ENCODE results near the gene CHPT1.
A peak's percentile ranks its signal among the peaks of the same experiment; 100 is the strongest.

CHPT1 gene

DNA sequence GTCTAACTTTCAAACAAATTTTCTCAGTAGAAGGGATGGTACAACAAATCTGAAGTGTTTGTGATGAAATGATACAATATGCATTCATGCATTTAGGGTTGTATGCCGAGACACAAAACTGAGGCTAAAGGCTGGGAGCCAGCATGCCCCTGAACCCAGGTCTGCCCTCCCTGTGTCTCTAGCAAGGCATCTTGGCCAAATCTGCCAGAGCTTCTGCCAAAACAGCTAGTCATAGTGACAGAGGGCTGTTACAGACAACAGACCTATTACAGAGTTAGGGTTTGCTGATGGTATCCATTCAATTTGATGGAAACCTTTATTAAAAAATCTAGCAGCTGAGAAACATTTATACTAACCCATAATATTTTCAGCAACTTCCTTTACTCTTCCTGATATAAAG, 11.3 kb upstream of the CHPT1 start:
- DNase-seq: no peak

DNA sequence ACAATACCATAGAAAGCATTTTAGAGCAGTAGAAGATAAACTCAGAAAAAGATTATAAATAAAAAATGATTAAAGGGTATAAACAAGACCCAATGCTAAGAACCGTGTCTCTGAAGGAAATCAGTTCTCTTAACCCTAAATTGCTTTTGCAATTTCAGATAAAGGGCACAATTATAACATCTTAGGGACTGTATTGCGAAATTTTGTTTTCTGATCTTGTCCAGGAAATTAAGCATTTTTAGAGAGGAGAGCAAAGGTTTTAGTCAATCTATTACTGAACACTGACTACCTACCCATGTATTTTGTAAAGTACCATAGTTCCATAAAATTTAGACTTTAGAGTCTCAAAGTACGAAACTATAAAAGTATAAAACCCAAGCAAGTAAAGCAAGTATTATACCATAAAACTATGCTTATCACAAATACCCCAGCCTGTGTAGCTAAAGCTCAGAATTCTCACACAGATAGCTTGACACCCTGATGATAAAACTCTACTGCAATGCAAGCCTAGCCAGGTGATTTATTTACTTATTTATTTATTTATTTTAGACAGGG, 6.8 kb upstream of the CHPT1 start:
- DNase-seq: no peak

DNA sequence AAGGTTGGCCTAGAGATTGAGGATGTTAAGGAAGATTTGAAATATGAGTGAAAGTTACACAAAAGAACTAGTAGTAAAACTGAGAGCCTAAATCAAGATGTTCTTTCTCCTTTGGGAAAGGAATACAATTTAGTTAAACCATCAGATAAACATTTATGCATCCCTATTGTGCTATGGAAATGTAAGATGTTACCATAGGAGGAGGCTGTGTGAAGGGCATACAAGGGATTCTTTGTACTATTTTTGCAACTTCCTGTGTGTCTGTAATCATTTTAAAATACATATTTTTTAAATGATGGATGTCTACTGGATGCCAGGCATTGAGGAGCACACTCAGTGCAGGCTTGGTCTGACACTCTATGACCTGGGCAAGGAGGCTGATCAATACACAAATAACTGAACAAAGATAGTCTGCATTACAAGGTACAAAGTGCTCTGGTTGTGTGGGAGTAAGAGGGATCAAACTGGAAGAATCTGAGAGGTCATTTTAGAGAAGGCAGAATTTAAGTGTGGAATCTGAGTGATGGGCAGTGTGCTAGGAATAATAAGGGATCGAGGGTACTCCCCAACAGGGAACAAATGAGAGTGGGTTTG, 5.8 kb upstream of the CHPT1 start:
- DNase-seq: no peak

DNA sequence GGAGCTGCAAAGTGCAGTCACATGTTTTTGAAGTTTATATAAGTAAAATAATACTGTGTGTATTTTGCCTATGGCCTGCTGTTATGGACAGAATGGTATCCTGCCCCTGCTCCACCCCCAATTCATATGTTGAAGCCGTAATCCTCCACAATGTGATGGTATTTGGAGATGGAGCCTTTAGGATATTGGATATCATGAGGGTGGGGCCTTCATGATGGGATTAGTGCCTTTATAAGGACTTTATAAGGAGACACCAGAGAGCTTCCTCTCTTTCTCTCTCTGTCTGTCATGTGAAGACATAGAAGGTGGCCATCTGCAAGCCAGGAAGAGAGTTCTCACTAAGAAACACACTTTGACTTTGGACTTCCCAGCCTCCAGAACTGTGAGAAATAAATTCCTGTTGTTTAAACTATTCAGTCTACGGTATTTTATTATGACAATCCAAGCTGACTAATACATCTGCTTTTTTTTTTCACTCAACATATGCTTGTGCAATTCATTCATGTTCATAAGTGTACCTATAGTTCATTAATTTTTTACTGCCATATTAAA, 3.1 kb upstream of the CHPT1 start:
- no peak for DNase-seq

DNA sequence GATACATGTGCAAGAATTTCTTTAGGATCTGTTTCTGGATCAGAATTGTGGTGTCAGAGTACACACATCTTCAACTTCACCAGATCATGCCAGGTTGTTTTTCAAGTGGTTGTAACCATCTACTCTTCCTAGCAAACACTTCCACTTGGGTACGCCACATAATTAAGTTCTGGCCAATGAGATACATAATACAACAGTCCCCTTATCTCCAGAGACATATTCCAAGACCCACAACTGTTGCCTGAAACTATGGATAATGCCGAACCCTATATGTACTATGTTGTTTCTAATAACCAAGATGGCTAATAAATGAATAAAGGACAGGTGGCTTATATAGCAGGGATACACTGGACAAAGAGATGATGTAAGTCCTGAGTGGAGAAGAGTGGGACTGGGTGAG, 2.5 kb upstream of the CHPT1 start:
- no peak for DNase-seq

DNA sequence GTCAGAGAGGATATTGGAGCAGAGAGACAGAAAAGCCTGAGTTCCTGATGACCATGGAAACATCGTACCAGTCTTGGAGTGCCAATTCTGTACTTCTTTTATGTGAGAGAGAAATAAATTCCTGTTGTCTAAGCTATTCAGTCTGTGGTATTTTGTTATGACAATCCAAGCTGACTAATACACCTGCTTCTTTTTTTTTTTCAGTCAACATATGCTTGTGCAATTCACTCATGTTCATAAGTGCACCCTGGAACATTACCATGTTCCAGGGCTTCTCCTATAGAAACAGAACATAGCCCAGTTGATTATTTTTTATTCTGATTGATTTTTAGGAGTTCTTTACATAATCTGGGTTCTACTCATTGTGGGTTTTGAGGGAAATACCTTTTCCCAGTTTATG, 1.7 kb upstream of the CHPT1 start:
- DNase-seq: peak; percentile 7

DNA sequence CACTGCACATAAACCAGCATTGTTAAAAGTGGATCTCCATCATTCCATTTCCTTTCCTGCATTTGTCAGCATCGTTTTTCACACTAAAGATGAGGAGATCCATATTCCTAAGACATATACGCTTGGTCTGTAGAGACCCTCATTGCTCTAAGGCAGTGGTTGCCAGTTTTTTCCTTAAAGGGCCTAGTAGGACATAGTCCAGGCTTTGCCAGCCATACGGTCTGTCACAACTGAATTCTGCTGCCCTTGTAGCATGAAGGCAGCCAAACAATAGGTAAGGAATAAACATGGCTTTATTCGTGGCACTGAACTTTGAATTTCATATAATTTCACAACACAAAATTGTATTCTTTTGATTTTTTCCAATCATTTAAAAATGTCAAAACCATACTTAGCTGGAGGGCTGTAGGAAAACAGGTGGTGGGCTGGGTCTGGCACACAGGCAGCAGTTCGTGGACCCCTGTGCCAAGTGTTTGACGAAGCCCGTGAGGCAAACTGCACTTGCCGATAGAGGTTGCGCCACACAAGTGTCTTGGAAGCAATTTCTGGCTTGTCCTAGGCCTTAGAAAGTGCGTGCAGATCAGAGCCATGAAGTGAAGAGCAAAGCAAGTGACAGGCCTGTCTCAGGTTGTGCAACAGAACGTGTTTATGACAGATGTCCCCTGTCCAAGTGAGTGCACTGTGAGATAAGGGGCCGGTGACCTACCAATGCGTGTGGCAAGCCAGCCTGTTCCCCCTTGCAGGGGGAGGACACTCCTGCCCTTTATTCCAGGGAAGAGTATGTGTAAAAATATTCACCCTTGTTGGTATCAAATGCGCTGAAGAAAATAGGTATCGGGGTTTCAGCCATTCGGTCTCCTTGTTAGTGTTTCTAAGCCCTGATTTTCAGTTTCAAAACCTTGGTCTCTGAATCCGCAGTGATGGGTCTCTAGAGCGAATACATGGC, 916 bp upstream of the CHPT1 start:
- peak; percentile 37 for DNase-seq

DNA sequence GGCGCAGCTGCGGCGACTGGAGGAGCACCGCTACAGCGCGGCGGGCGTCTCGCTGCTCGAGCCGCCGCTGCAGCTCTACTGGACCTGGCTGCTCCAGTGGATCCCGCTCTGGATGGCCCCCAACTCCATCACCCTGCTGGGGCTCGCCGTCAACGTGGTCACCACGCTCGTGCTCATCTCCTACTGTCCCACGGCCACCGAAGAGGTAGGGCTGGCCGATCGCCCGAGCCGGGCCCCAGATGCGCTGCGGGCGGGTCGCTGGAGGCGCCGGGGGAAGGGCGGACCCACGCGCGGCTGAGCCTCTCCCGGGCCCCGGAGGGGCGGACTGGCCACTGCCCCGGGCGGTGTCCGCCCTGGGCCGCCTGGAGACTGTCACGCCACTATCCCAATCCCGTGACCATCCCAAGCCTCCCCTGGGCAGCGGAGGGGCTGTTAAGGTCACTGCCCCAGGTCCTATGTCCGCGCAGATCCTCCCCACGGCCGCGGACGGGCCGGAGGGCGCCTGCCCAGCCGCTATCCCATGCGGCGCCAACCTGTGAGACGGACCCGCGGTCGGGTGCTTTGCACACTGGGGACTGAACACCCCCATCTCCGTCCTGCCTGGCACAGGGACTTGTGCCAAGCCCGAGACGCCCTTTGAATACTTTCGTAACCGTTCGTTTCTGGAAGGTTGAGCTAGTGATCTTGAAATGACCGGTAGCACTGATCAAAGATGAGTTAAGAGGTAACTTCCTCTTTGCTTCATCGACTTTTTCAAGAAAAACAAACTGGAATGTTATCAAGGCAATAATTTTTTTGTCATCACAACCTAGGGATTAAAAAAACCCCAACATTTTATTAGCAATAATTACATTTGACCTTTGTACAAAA, 725 bp downstream of the CHPT1 start:
- peak; percentile 18 for DNase-seq

DNA sequence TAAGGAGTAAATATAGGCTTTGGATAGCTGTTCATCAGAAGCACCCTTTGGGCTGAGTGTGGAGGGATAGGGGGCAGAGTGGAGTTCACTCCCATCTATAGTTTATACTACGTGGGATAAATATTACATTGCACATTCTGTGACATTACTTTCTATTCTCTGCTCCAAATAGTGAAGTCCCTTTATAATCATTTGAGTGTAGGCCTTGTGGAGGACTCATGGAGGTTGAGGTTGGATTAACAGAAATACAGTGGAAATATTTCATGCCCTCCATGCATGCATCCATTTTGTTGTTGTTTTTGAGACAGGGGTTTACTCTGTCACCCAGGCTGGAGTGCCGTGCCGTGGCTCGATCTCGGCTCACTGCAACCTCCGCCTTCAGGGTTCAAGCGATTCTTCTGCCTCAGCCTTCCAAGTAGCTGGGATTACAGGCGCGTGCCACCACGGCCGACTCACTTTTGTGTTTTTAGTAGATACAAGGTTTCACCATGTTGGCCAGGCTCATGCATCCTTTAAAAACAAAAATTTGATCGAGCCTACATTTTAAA, 1.4 kb downstream of the CHPT1 start:
- DNase-seq: no peak

DNA sequence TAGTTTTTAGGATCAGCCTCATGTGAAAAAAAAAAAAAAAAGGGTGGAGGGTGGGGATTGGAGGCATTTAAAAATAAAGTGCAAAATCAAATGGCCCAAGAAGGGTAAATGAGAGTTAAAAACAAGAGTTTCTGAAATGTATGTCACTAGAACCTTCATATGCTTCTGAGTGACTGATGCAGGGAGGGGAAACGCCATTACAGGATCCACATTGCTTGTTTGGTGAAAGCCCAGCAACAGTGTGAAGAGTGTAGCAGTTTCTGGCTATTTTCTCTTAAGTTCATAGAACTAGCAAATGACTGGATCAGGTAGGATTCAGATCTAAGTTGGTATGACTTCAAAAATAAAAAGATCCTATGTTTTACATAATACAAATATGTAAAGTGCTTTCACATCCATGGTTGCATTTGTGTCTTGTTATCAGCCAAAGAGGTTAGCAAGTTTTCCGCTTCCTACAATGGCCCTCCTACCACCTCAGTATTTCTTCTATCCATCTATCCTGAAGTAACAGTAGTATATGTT, 2.9 kb downstream of the CHPT1 start:
- no peak for DNase-seq

DNA sequence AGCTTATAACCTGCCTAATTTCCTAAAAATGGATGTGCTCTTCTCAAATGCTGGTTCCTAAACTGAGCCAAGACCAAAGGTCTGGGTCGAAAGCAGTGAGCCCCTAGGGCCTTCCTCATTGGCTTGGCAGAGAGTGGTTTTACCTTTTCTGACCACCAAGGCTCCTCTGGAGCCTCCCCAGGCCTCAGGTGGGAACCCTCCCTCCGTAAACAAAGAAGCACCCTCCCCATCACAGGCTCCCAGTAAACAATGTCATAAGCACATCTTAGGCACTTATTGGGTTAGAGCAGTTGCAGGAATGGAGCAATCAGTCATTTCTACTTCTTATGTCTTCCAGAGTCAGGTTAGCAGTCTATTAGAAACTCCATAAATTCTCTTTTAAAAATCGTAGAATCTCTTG, 6.0 kb downstream of the CHPT1 start:
- DNase-seq: no peak

DNA sequence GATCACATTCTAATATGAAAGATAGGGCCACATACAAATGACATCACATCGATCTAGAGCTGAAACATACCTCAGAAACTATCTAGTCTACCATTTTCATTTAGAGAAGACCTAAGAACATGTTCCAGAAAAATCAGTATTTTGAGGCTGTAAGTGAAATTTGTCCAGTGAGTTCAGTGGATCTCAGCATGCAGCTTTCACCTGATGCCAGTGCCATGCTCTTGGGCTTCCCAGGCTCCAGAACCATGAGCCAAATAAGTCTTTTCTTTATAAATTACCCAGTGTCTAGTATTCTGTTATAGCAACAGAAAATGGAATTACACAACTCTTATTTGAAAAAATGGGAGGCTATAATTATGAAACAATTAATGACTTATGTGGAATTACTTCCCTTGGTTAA, 9.0 kb downstream of the CHPT1 start:
- DNase-seq: no peak

DNA sequence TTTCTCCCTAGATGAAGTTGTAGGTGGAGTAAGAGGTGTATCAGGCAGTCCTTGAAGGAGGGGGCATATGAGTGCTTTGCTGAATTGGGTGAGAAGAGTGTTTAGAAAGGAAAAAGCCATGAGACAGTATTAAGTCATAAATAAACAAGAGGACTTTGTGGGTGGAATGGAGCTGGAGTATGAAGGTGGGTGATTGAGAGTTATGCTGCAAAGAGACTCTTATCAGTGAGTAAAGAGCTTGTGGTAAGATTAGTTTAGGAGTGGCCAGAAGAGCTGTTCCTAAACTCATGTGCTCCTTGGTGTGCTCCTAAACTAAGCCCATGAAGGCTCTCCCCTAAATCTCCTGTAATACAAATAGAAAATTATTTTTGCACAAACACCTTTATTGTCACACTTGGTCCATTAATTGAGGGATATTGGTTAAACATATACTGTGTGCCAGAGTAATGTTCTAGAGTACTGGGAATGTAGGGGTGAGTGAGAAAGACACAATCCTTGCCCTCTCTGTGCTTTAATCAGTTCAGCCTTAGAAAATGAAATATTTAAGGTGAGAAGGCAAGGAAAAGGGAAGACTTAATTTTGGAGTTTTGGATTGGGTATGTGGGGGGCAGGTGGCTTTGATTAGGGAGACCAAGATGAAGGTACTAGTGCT, 9.8 kb downstream of the CHPT1 start:
- no peak for DNase-seq

DNA sequence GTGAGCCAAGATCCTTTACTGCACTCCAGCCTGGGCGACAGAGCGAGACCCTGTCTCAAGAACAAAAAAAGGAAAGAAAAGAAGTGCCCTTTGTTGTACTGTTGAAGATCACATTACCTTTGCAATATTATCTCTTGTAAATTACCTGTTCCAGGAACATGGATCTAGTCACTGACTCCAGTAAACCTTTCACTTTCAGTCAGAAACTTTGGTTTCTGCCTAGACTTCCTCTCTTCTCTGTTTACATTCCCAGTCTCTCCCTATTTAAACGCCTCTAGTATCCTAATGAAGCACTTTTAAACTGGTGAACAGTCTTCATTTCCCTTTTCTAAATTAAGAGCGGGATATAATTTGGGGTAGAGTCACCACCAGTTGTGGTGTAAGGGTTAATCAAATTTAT, 12.8 kb downstream of the CHPT1 start:
- no peak for DNase-seq

DNA sequence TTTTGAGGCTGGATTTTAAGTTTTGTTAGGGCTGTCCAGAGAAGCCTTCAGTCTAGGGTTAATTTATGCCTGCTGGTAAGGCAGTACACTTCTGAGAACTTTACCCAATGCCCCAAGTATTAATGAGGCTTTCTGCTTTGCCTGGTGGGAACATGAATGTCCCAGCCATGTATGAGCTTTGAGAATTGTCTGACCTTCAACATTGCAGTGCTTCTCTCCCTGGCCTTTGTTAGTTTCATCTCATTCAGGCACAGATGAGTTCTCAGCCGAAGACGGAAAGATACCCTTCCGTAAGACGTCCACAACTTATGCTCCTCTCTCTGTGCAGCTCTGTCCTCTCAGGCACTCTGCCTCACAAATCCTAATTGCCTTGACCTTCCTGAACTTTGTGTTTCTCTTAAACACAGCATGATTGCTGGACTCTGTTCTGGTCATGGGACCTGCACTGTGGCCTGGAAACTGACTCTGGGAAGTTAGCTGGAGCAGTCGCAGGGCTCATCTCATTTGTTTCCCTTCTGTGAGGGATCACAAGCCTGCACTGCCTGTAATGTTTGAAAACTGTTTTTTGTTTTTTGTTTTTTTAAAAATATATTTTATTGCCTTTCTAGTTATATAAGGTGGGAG, 15.7 kb downstream of the CHPT1 start:
- DNase-seq: no peak

DNA sequence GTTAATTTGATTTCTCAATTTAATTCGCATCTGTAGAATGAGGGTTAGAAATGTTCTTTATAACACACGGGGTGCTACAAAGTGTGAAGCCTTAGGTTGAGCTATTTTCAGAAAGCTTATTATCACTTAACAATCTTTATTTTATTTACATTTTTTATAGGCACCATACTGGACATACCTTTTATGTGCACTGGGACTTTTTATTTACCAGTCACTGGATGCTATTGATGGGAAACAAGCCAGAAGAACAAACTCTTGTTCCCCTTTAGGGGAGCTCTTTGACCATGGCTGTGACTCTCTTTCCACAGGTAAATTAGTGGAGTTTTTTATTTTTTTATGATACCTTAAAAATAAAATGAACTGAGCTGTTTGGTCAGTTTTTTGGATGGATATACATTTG, 16.5 kb downstream of the CHPT1 start:
- DNase-seq: no peak

DNA sequence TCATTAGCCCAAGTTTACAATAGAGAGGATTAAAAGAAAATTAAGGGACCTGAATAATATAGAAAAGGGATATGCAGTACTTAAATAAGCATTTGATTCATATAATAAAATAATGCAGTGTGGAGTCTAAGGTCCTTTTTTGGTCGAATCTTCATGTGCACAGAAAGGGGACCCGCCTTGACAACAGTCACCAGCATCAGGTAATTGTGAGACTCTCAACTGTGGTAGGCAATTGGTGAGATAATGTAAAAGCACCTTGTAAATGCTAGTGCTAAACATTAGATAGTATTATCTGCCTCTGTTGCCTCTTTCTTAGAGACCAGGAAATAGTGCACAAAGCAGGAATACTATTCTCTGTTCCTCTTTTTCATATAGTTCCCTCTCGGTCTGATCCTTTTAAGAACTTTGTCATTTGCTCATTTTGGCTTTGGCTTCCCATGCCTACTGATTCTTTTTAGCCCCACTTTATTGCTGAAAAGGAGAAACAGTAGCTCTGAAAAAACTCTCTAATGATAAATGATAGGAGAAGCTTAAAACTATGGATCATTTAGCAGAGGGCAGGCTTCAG, 17.5 kb downstream of the CHPT1 start:
- DNase-seq: no peak

DNA sequence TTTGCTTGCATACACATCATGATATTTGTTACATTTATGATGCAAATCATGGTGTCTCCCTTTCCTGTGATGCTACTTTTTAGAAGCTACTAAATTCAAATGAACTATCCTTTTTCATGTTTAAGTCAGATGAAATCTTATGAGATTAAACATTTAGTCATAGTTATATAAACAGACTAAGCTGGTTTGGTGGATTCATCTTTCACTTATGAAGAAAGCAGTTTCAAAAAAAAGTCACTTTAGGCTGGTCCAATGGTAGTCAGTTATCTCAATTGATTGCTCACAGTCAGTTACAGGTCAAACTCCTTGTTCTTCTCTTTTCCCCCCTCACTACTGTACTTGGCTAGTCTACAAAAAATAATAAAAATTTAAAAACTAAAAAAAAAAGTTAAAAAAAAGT, 22.1 kb downstream of the CHPT1 start:
- DNase-seq: no peak

DNA sequence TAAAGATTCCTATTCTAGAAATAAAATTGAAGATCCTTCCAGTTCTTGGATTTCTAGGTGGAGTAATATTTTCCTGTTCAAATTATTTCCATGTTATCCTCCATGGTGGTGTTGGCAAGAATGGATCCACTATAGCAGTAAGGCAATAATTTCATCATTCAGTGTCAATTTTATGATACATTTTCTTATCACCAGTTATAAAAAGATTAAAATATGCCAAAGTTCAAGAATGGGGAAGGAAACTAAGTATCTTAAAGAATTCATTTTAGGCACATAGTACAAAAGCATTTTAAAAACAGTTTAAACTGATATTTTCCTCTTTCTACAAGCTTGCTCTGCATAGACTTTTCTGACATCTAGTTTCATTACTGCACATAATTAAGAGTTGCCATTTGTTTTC, 22.7 kb downstream of the CHPT1 start:
- no peak for DNase-seq

DNA sequence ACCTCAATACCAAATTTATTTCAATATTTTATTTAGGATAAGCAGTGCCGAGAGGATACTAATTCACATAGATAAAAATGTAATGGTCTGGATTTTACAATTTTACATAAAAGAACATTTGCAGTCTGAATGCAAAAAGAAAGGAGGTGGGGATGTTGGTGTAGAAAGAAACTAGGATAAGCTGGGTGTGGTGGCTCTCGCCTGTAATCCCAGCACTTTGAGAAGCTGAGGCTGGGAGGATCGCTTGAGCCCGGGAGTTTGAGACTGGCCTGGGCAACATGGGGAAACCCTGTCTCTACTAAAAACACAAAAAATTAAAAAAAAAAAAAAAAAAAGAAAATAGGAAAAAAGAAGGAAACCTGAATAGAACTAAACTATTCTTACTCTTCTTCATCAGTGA, 25.0 kb downstream of the CHPT1 start:
- DNase-seq: no peak

DNA sequence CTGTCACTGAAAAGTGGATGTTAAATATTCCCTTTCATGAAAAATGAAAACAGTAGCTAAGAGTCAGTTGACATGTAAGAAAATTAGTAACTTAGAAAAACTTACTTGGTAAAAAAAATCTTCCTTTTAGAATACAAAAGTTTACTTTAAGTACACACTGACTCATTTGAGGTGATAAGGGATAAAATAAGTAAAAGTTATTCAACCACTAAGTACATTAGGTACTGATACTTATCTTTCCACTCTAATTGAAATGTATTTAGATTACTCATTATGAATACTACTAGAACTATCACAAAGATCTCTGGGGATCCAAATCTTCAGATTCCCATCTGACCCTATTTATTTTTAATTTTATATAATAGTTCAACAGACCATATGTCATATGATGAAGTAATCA, 29.7 kb downstream of the CHPT1 start:
- peak; percentile 16 for DNase-seq
